NCI-H345 treated with DMSO at 0.1 percent for 48 hours (cell line): ENCODE measurements around the gene SPRYD4.
A peak's percentile ranks its signal among the peaks of the same experiment; 100 is the strongest.
"Not testable (repeated sequence)": the region's sequence is repeated elsewhere in the genome, so short reads cannot be mapped to it uniquely, and the experiment has no call there.

ENCODE experiments used
- DNase-seq: peaks from one replicate; lab custom pipeline; 2025; ENCODE audit not compliant: unreplicated experiment; lab: John Stamatoyannopoulos, UW

Gene SPRYD4

DNA sequence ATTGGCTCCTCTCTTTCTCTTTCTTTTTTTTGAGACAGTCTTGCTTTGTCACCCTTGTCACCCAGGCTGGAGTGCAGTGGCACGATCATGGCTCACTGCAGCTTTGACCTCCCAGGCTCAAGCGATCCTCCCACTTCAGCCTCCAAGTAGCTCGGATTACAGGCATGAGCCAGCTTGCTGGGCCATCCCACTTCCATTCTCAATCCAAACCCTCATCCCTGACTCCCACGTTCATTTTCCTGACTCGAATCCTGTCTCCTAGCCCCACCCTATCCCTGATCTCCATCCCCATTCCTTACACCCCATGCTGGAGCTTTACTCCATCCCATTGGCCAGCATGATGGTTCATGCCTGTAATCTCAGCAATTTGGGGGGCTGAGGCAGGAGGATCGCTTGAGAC, 7.8 kb downstream of the SPRYD4 start:
- no peak for DNase-seq

DNA sequence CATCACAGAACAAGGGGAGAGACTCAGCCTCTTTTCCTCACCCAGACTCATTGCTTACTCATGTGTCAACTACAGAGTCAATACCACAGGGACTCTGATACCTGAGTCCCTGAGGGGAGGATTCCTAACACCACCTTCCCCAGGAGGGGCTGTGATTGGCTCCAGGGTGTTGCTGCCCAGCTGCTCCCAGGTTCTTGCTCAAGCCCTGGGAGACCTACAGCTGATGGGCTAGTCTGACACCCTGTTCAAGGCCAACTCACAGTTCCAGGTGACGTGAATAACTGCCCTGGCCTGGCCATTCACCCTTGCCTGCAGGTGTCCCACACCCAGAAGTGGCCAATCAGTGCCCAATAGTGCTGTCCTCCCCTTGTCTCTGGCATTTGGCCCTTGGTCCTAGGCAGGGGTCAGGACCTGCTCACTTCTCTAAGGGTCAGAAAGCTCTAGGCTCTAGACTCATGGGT, 8.6 kb downstream of the SPRYD4 start:
- DNase-seq = no peak

GRCh38 chr12:56477521-56478225, 9.3 kb downstream of the SPRYD4 start:
- DNase-seq = no peak

DNA sequence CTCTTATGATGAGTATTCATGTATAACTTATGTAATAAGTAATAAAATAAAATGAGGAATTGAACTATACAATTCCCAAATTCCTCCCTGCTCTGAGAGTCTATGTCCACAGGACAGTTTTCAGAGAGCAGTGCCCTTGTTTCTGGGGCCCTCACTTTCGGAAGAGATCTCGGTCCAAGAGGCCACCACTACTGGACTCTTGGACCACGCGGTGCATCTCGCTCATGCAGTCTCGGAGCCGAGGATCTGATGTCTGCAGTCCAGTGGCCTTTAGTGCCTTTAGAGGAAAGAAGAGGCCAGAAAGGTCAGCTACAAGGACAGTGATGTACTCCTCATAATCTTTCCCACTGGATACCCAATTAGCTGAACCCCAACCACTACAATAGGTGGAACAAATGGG, 11.2 kb downstream of the SPRYD4 start:
- no peak for DNase-seq

- DNase-seq = no peak
These were observed 16.2 kb downstream of the SPRYD4 start for GRCh38 chr12:56484566-56484965.

- no peak for DNase-seq
These were observed 18.3 kb downstream of the SPRYD4 start for GRCh38 chr12:56486694-56487093.

GRCh38 chr12:56487448-56488040, 19.2 kb downstream of the SPRYD4 start:
- DNase-seq = peak; percentile 41

DNA sequence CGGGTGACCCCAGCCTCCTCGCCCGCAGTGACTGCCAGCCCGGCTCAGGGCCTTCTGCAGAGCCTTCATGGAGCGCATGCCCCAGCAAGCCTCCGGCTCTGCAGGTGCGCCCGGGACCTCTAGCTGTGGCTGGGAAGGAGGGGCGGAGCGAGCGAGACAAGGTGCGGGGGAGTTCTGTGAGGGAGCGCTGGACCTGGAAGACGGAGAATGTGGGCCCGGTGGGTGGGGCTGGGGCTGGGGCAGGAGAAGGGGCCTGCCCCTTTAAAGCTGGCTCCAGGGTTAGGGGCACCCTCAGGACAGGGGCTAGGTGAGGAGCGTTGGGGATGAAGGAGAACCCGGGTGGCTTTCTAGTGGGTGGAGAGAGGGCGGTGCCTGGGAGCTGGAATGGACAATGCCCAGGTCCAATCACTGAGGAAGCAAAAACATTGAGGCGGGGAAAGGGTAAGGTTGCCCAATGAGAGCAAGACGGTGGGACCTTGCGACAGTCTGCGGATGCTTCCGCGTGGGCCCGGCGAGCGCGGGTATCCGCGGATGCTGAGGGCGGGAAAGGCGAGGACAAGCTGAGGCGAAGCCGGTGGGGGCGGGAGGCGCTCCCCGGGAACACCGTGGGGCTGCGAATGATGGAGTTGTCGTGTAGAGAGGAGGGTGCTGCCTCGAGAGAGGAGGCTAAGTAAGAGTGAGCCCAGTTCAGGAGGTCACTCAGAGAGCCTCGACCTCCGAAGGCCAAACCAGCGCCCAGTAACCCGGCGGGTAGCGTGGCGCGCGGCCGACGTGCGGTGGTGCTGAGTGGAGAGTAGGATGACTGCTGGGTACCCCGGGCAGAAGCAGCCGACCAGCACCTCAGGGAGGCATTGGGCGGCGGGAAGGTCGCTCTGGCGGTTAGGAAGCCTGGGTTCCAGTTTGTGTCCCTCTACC, 19.9 kb downstream of the SPRYD4 start, which contains the start of gene GLS2:
Gene GLS2, minus strand, starts transcription at position 121 of the 915 bp plus-strand sequence. Its CDS starts 43 bp downstream, at position 78.
- DNase-seq = peak; percentile 74

DNA sequence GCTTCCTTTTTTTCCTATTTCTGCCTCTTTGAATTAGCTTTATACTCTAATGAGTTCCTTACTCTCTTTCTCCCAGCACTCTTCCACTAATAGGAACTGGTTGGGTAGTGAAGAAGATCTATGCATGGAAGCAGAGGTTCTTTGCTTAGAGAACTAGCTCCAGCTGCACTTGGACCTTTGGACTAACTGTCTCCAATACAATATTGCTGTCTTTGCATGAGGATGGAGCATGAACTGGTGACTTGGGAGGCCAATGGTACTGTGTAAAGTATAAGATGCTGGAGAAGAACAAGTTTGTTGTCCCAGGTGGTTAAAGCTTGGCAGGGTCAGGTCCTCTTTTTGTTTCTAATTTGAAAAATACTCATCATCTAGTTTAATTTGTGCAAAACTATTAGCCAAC, 22.0 kb downstream of the SPRYD4 start:
- no peak for DNase-seq

- DNase-seq = not testable (repeated sequence)
These were observed 25.2 kb downstream of the SPRYD4 start for GRCh38 chr12:56493409-56494105.

GRCh38 chr12:56494106-56494415, 25.7 kb downstream of the SPRYD4 start:
- not testable (repeated sequence) for DNase-seq

GRCh38 chr12:56494481-56494880, 26.1 kb downstream of the SPRYD4 start:
- DNase-seq = not testable (repeated sequence)

DNA sequence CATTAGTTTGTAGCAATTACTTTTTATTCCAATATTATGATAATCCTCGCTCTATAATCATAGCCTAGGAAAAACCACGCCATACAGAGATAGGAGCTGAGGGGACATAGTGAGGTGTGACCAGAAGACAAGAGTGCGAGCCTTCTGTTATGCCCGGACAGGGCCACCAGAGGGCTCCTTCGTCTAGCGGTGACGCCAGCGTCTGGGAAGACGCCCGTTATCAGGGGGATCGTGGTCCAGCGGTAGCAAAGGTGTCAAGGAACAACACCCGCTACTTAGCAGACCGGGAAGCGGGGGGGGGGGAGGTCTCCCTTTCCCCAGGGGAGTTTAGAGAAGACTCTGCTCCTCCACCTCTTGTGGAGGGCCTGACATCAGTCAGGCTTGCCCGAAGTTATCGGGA, 28.3 kb downstream of the SPRYD4 start:
- DNase-seq = not testable (repeated sequence)

- not testable (repeated sequence) for DNase-seq
These were observed 29.9 kb downstream of the SPRYD4 start for GRCh38 chr12:56498126-56498902.

DNA sequence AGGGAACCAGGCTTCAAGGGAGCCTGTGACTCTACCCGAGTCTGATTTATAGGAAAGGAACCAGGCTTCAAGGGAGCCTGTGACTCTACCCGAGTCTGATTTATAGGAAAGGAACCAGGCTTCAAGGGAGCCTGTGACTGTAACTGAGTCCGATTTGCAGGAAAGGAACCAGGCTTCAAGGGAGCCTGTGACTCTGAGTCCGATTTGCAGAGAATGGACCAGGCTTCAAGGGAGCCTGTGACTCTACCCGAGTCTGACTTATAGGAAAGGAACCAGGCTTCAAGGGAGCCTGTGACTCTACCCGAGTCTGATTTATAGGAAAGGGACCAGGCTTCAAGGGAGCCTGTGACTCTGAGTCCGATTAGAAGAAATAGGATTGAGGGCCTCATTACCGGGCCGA, 31.1 kb downstream of the SPRYD4 start:
- DNase-seq = not testable (repeated sequence)

DNA sequence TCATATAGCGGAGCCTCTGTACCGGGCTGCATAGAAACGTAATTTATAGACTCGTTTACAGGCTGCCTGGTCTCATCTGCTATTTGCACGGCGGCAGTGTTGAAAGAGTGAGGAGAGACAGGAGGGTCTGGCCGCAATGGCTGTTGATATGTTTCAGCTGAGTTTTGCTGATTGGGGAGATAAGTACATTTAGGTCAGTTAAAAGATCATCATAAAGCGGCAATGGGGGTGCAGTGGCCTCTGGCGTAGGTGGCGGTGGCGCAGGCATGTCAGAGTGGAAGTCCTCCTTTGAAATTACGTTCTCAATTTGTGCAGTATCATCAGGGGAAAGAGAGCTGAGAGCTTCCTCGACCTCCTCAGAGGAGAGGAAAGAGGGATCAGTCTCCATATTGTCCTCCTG, 31.5 kb downstream of the SPRYD4 start:
- DNase-seq = not testable (repeated sequence)

GRCh38 chr12:56510786-56511185, 42.4 kb downstream of the SPRYD4 start:
- DNase-seq = no peak

- DNase-seq = not testable (repeated sequence)
These were observed 45.6 kb downstream of the SPRYD4 start for GRCh38 chr12:56514014-56514318.

DNA sequence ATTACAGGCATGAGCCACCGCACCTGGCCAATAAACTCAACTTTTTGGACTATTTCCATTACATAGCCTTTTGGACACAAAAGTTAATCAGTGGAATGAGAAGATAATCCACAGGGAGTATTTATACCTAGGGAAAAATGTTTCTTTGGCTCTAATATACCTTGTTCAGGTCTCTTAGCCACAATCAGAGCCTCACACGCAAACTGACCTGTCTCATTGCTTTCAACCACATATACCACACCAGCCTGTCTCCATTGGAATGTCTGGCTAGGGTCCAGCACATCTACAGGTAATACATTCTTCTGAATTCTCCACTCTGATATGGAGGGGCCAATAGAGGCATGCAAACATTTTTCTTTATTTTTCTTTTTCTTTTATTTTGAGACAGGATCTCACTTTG, 49.5 kb downstream of the SPRYD4 start:
- no peak for DNase-seq

GRCh38 chr12:56518570-56518969, 50.2 kb downstream of the SPRYD4 start:
- no peak for DNase-seq
